Mesenchymal stem cell (in vitro differentiated cells and primary cell): ENCODE results near the gene ANKFY1. TPM values are rescaled to one million over a fixed set of nuclear protein-coding genes. Genes with fewer than 3 reads are reported as not detected.
A peak's percentile ranks its signal among the peaks of the same experiment; 100 is the strongest.

Source experiments
- DNase-seq: peaks from one replicate; pipeline ENCODE4 v3.0.0-alpha.2; 2013
- H2AFZ ChIP-seq: one replicate; pipeline ENCODE4 v1.6.1; 2013; ENCODE audit warnings: low read depth, mild to moderate bottlenecking, control low read depth, inconsistent platforms, low read length, moderate library complexity
- H2AK5ac ChIP-seq: 2 replicates; pipeline ENCODE4 v1.6.1; 2013; ENCODE audit warnings: low read length, moderate library complexity, mild to moderate bottlenecking, inconsistent platforms; ENCODE audit not compliant: severe bottlenecking
- H2BK120ac ChIP-seq: one replicate; pipeline ENCODE4 v1.6.1; 2013; ENCODE audit warnings: low read depth, mild to moderate bottlenecking, inconsistent platforms, low read length, moderate library complexity
- H2BK12ac ChIP-seq, 2 experiments: one replicate each; pipeline ENCODE4 v1.6.1; 2013; ENCODE audit warnings: inconsistent platforms in 2 of 2, low read length in 2 of 2, mild to moderate bottlenecking in 2 of 2, moderate library complexity in 2 of 2, control low read depth in 1 of 2
- H2BK15ac ChIP-seq: one replicate; pipeline ENCODE4 v1.6.1; 2013; ENCODE audit warnings: mild to moderate bottlenecking, low read depth, inconsistent platforms; ENCODE audit not compliant: poor library complexity, severe bottlenecking
- H2BK5ac ChIP-seq: 2 replicates; pipeline ENCODE4 v1.6.1; 2013; ENCODE audit warnings: low read depth, mild to moderate bottlenecking, low read length, control low read depth, inconsistent platforms; ENCODE audit not compliant: poor library complexity, severe bottlenecking
- H3K14ac ChIP-seq, 2 experiments: one replicate each; pipeline ENCODE4 v1.6.1; 2013; ENCODE audit warnings: inconsistent platforms in 2 of 2, low read length in 2 of 2, control low read depth in 1 of 2, mild to moderate bottlenecking in 1 of 2, moderate library complexity in 1 of 2
- H3K18ac ChIP-seq, 2 experiments: one replicate each; pipeline ENCODE4 v1.6.1; 2013; ENCODE audit warnings: inconsistent platforms in 2 of 2, low read length in 2 of 2, control low read depth in 1 of 2, low read depth in 1 of 2, mild to moderate bottlenecking in 1 of 2
- H3K23ac ChIP-seq, 2 experiments: one replicate each; pipeline ENCODE4 v1.6.1; 2013; ENCODE audit warnings: inconsistent platforms in 2 of 2, low read length in 2 of 2, mild to moderate bottlenecking in 2 of 2, moderate library complexity in 2 of 2, control low read depth in 1 of 2
- H3K27ac ChIP-seq: 2 replicates; pipeline ENCODE4 v1.5.1; 2013; ENCODE audit warnings: mild to moderate bottlenecking, moderate library complexity, low read length, control low read depth, inconsistent platforms; ENCODE audit not compliant: poor library complexity, severe bottlenecking
- H3K27me3 ChIP-seq, 2 experiments: 2 replicates each; pipeline versions ENCODE4 v1.6.1 to v1.7.0; 2013; ENCODE audit warnings: low read length in 2 of 2, mild to moderate bottlenecking in 2 of 2, moderate library complexity in 2 of 2, control low read depth in 1 of 2, inconsistent platforms in 1 of 2; ENCODE audit not compliant: control insufficient read depth in 1 of 2, insufficient read depth in 1 of 2
- H3K36me3 ChIP-seq, 2 experiments: 2 replicates each; pipeline versions ENCODE4 v1.6.1 to v1.7.0; 2013; ENCODE audit warnings: low read length in 2 of 2, control low read depth in 1 of 2, inconsistent platforms in 1 of 2, low read depth in 1 of 2, mild to moderate bottlenecking in 1 of 2; ENCODE audit not compliant: insufficient read depth in 2 of 2, control insufficient read depth in 1 of 2
- H3K4ac ChIP-seq, 2 experiments: one replicate each; pipeline ENCODE4 v1.6.1; 2013; ENCODE audit warnings: inconsistent platforms in 2 of 2, low read length in 2 of 2, mild to moderate bottlenecking in 2 of 2, moderate library complexity in 2 of 2, control low read depth in 1 of 2, low read depth in 1 of 2
- H3K4me1 ChIP-seq: 2 replicates; pipeline ENCODE4 v1.6.1; 2013; ENCODE audit warnings: low read depth, low read length, control low read depth; ENCODE audit not compliant: control insufficient read depth, insufficient read depth
- H3K4me2 ChIP-seq: 2 replicates; pipeline ENCODE4 v1.6.1; 2013; ENCODE audit warnings: low read length, mild to moderate bottlenecking, inconsistent platforms; ENCODE audit not compliant: poor library complexity, severe bottlenecking
- H3K4me3 ChIP-seq, 2 experiments: 2 replicates each; pipeline versions ENCODE4 v1.5.1 to v1.7.0; 2013; ENCODE audit warnings: low read length in 2 of 2, mild to moderate bottlenecking in 2 of 2, control low read depth in 1 of 2, low read depth in 1 of 2; ENCODE audit not compliant: insufficient read depth in 1 of 2
- H3K79me1 ChIP-seq: replicated peaks from 2 replicates; pipeline ENCODE4 v1.6.1; 2013; ENCODE audit warnings: mild to moderate bottlenecking, control low read depth, low read length, inconsistent platforms; ENCODE audit not compliant: poor library complexity, severe bottlenecking
- H3K9ac ChIP-seq: 2 replicates; pipeline ENCODE4 v1.7.0; 2013; ENCODE audit warnings: mild to moderate bottlenecking, low read length, moderate library complexity
- H3K9me3 ChIP-seq: 2 replicates; pipeline ENCODE4 v1.7.0; 2013; ENCODE audit warnings: mild to moderate bottlenecking, low read length; ENCODE audit not compliant: control insufficient read depth
- H4K8ac ChIP-seq: one replicate; pipeline ENCODE4 v1.6.1; 2013; ENCODE audit warnings: inconsistent platforms, mild to moderate bottlenecking, low read length, moderate library complexity
- H4K91ac ChIP-seq: one replicate; pipeline ENCODE4 v1.6.1; 2013; ENCODE audit warnings: mild to moderate bottlenecking, low read length, inconsistent platforms
- WGBS: methylation state at CpG from one replicate; pipeline ENCODE4 v1.1.7; 2013; ENCODE audit warnings: mixed read lengths; 5-methylcytosine and 5-hydroxymethylcytosine counted together
- polyA plus RNA-seq, 2 experiments: library from polyadenylated mRNA; stranded (reverse); fragments of 200-250 nt; gene quantifications; one replicate each; pipeline ENCODE4 v1.2.3, GENCODE V29; 2013

Gene ANKFY1
- polyA plus RNA-seq (2013, experiment 1 of 2), result 19.7 TPM
- 18.8 TPM for polyA plus RNA-seq (2013, experiment 2 of 2)

GRCh38 chr17:4263282-4264215 lies at the start of gene ANKFY1:
ANKFY1 (minus strand) TSS chr17:4263979; CDS start chr17:4263941, 38 bp downstream.
- peak; percentile 95 for DNase-seq
- under 1% methylated on average over 80 of the region's 85 CpGs for WGBS
- Histone ChIP-seq H2BK120ac (peak within 1 kb of the TSS; percentile 1), H3K4me1 (peaks cover 23% of the 10 kb centered on the region), H2BK12ac (no peak within 1 kb of the TSS), H3K79me1 (peaks cover 5% of the 10 kb centered on the region), H3K4me3 (peak within 1 kb of the TSS; percentile 79 to 93), H2AFZ (peak within 1 kb of the TSS; percentile 54), H3K36me3 (peaks cover 15 to 32% of the 10 kb centered on the region in 2 experiments), H3K4ac (peak within 1 kb of the TSS; percentile 24 to 90), H3K14ac (peak within 1 kb of the TSS in 1 of 2 experiments; percentile 84), H4K91ac (peak within 1 kb of the TSS; percentile 43), H3K27ac (peak within 1 kb of the TSS; percentile 70), H3K18ac (peak within 1 kb of the TSS; percentile 33 to 71), H2BK15ac (peak within 1 kb of the TSS; percentile 19), H3K4me2 (peak within 1 kb of the TSS; percentile 81), H2BK5ac (peak within 1 kb of the TSS; percentile 82), H3K9me3 (peaks cover 4% of the 10 kb centered on the region), H4K8ac (peak within 1 kb of the TSS; percentile 89), H3K27me3 (no peaks in the 10 kb centered on the region), H3K9ac (peak within 1 kb of the TSS; percentile 93), H2AK5ac (no peak within 1 kb of the TSS), H3K23ac (no peak within 1 kb of the TSS)

- no peak overlapping the region for H2AFZ ChIP-seq
- H2BK15ac ChIP-seq, result no peak overlapping the region
- no peak overlapping the region for H3K4ac ChIP-seq
- H3K14ac ChIP-seq, result no peak overlapping the region
- no peak overlapping the region for H3K9ac ChIP-seq
- H3K18ac ChIP-seq, result peak overlapping the region; percentile 21 to 28
- 96% methylated on average over 6 of the region's 6 CpGs for WGBS
- no peak overlapping the region for H3K27ac ChIP-seq
- peaks cover 2% of the 10 kb centered on the region for H3K4me1 ChIP-seq
- no peak overlapping the region for H3K4me3 ChIP-seq
- H2BK5ac ChIP-seq, result no peak overlapping the region
- peaks cover 3 to 16% of the 10 kb centered on the region in 2 experiments for H3K36me3 ChIP-seq
- H3K27me3 ChIP-seq, result no peaks in the 10 kb centered on the region
- no peak overlapping the region for H2AK5ac ChIP-seq
- H3K4me2 ChIP-seq, result no peak overlapping the region
- no peak overlapping the region for H2BK12ac ChIP-seq
- H4K8ac ChIP-seq, result no peak overlapping the region
- H3K79me1 ChIP-seq, result peaks cover 3% of the 10 kb centered on the region
- H3K9me3 ChIP-seq, result no peaks in the 10 kb centered on the region
- no peak for DNase-seq
- H2BK120ac ChIP-seq, result no peak overlapping the region
- H4K91ac ChIP-seq, result no peak overlapping the region
- no peak overlapping the region for H3K23ac ChIP-seq
These were observed 46.7 kb upstream of the ANKFY1 start for GRCh38 chr17:4310354-4311060.

GRCh38 chr17:4309897-4310296 lies 46.1 kb upstream of the ANKFY1 start:
- Histone ChIP-seq H3K18ac (no peak overlapping the region), H3K79me1 (peaks cover 4% of the 10 kb centered on the region), H3K9ac (no peak overlapping the region), H2BK12ac (no peak overlapping the region), H2AK5ac (no peak overlapping the region), H3K4ac (no peak overlapping the region), H3K4me1 (peaks cover 2% of the 10 kb centered on the region), H2BK120ac (no peak overlapping the region), H3K36me3 (peaks cover 3 to 20% of the 10 kb centered on the region in 2 experiments), H3K27me3 (no peaks in the 10 kb centered on the region), H3K23ac (no peak overlapping the region), H3K4me3 (no peak overlapping the region), H2BK15ac (no peak overlapping the region), H3K4me2 (no peak overlapping the region), H3K14ac (no peak overlapping the region), H3K27ac (no peak overlapping the region), H2BK5ac (no peak overlapping the region), H2AFZ (no peak overlapping the region), H3K9me3 (no peaks in the 10 kb centered on the region), H4K91ac (no peak overlapping the region), H4K8ac (no peak overlapping the region)
- WGBS, result 100% methylated on average over 1 of the region's 1 CpG
- no peak for DNase-seq
